GM19238 (cell line): ENCODE measurements around the gene PRR19.
A peak's percentile ranks its signal among the peaks of the same experiment; 100 is the strongest.
"Not testable (repeated sequence)": the region's sequence is repeated elsewhere in the genome, so short reads cannot be mapped to it uniquely, and the experiment has no call there.

ENCODE experiments used
- DNase-seq: peaks from one replicate; pipeline ENCODE4 v3.0.0; 2011; ENCODE audit warnings: low spot score; ENCODE audit not compliant: insufficient read length

Gene PRR19, protein sequence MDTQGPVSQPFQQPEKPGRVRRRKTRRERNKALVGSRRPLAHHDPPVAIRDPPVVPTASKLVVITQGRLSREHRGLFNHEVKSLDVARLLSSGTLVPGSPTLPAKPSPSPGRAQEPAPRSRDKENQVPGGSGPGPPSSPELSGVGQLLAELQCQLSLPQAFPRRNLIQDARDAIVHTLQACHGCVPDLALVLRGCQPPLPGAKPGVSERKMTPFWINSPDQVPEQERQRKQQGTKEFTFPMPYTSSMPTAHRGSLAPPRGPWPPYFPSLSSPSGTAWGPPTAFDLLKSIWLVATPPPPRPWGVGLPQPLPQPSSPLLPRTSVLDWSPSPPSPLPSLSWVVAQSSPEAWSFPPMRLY

DNA sequence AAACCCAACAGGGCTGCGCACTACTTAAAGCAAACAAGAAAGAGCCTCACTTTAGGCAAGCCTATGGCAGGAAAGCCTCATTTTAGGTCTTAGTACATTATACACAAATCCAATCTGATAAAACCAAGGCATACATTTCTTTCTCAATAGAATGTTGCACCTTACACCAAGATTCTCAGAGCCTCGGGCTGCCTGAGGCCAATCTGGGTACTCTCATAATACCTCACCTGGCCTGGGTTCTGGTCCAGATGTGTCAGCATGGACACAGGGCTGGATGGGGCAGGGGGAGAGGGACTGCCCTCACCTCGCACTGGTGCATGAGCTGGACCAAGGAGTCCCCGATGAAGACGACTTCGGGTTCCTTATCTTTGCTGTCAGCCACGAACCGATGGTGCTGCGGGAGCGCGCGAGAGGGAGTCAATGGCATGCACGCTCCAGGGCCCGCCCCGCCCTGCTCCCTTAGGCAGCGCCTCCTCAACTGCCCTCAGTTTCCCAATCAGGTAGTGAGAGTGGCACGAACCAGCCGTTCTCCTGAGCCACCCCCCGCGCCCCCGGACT, at the start of gene PRR19:
PRR19 (plus strand) TSS at position 487 of the 558 bp plus-strand sequence. CDS start 7,453 bp downstream, outside the sequence.
- DNase-seq, result no peak

DNA sequence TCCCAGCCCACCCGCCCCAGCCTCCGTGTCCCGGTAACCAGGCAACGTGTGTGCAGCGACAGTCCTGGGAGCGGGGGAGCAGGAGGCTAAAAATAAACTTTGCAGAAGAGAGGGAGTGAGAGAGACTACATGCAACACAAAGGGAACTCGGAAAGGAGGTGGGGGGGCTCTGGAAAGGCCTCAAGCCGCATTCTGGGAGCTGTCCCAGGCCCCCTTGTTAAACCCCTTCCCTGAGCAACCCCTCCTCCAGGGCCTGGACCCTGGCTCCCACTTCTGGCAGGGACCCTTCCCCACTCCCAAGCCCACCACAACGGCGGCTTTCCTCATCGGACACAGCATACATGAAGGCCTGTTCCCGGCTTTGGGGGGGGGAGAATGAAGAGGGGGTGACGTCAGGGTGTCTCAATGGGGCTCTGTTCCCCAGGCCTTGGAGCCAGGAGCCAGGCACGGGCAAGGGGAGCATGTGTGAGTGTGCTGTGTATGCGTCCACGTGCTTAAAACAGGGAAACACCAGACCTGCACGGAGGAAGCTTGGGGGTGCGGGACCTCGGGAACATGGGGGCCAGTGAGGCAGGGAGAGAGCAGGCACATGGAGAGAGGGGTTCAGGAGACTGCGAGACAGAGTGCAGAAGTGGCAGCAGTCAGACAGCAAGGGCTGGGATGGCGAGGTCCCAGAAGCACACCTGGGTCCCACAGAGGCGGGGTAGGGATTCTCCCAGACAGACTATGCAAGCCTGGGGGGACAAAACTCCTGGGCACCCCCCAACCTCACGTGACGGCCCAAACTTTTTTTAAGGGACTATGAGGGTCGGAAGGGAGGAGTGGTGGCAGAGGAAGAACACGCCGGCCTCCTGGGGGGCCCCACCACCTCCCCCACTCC, 49.3 kb upstream of the PRR19 start:
- no peak for DNase-seq

DNA sequence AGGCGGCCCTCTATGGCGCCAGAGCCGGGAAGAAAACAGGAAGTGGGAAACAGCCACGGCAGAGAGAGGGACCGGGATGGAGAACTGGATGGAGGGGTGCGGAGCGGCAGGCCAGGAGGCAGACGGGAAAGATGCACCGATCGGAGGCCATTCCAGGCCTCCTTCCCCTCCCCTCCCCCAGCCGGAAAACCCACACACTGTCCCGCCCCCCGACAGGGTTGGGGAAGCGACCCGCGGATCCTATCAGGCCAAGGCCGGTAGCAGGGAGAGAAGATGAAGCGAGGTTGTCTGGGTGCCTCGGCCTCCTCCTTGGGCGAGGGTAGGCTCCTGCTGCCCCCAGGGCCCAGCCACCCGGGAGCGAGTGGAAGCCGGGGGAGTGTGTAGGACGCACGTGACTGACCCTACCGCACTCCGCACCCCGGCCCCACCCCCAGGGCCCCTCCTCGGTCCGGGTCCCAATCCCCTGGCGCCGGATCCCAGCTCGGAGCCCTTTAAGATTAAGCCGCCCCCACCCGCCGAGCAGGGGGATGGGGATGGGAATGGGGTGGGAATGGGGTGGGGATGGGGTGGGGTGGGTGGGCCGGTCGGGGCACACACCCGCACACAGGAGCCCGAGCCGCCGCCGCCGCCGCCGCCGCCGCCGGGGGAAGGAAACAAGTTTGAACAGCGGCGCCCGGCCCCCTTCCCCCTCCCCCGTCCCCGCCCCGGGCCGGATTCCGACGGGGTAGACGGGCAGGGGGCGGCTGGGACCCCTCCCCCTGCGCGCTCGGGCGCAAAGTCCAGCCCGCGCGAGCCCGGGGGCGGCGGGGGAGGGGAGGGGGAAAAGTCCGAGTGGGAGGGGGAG, 48.5 kb upstream of the PRR19 start:
- DNase-seq, result peak; percentile 77

DNA sequence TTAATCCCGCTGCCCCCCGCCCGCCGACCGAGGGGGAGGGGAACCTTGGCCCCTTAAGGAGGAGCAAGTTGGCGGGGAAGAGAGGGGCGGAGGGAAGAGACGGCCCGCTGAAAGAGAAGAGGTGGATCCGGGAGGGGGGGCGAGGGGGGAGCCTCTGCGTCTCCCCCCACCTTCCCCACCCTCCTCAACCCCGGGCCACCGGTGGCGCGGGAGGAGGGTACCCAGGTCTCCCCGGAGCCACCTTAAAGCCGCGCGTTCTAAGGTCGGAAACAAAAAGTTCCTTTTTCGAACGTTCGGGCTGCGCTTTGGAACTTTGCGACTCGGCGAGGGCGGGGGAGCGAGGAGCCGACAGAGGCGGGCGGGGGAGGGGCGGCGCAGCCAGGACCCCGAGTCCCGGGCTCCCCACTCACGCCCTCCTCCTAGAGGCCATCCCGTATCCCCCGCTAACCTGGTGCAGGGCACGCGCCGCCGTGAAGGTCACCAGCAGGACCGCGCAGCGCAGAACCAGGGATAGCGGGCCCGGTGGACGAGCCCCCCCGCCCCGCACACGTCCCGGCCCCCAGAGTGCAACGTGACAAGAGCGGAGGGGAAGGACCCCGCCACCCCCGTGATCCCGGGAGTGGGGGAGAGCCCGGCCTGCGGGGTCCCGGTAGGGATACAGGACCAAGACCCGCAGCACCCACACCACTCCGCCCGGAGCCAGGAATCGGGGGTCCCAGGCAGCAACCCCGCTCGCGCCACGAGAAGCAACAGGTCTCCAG, 47.7 kb upstream of the PRR19 start:
- peak; percentile 73 for DNase-seq

DNA sequence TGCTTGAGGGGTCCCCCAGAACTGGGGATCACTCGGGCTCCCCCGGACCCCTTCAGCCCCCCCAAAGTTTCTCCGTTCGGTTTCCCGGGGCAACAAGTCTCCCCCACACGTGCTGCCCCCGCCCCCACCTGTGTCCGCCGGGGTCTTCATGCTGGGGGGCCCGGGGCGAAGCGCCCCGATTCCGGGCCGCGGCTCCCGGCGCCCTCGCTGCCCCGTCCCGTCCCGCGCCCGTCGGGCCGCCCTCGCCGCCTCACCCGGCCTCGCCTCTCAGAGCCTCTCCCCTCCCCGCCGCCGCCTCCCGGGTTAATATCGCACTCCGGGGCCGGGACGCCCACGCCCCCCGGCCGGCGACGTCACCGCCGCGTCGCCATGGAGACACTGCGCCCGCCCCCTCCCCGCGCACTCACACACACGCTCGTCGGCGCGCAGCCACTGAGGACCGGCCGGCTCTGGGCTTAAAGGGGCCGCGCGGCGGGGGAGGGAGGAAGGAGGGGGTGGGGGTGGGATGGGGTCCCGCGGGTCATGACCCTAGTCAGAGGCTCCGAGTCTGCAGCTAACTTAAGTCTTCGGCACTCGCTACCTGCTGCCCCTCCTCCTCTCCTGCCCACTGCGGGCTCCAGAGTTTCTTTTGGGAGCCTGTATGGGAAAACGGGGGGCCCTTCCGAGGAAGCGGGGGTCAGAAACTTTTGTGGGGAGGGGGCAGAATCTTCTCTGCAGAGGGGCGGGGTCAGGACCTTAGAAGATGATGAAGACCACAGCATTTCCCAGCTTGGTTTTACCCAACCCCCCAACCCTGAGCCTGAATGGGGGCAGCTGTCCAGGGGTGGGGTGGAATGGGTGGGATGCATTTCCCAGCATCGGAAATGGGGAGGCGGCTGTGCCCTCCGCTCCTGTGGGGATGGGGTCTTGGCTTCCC, 46.8 kb upstream of the PRR19 start, which contains the start of gene ERF:
ERF (minus strand) TSS at position 279 of the 916 bp plus-strand sequence; CDS start at position 150, 129 bp downstream.
- peak; percentile 97 for DNase-seq

DNA sequence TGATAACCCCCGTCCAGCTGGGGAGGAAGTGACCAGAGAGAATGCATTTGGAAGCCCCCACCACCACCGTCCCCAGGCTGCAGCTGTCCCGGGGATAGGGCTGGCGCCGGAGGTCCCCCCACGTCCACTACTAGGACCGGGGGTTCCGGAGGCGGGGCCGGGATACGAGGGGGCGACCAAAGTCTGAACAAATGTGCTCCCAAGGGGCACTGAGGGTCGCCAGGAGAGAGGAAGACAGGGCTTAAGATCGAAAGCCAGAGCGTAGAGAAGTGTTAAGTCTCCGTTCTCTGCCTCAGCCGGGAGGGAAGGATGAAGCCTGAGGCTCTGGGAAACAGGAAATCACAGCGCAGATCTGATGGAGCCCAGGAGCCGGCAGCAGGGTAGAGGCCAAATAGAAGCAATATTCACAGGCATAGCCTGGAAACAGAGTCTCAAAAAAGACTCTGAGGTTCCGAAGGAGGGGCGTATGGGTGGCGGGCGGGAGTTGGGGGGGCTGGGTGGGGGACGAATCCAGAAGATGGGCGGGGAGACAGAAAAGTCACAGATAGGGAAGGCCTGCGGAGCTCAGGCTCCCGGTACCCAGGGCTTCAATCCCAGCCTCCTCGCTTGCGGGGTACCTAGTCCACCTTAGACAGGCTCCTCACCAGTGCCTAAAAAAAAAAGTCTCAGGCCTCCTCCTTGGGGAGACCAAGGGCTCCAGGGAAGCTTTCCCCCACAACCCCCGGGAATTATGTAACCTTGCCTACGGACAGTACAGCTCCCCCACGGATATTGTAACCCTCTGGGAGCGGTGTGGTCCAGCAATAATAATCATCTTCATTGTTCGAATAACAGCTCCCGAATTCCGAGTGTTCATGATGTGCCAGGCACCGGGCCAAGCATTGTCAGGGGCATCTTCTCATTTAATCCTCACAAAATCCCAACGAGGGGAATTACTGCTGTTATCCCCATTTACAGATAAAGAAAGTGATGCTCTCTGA, 45.9 kb upstream of the PRR19 start:
- no peak for DNase-seq

DNA sequence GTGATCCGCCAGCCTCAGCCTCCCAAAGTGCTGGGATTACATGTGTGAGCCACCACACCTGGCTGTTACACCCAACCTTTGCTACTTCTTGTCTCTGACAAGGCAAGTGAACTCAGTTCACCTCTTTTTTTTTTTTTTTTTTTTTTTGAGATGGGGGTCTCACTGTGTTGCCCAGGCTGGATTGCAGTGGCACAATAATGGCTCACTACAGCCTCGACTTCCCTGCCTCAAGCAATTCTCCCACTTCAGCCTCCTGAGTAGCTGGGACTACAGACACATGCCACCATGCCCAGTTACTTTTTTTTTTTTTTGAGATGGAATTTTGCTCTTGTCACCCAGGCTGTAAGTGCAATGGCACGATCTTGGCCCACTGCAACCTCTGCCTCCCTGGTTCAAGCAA, 44.1 kb upstream of the PRR19 start:
- not testable (repeated sequence) for DNase-seq

DNA sequence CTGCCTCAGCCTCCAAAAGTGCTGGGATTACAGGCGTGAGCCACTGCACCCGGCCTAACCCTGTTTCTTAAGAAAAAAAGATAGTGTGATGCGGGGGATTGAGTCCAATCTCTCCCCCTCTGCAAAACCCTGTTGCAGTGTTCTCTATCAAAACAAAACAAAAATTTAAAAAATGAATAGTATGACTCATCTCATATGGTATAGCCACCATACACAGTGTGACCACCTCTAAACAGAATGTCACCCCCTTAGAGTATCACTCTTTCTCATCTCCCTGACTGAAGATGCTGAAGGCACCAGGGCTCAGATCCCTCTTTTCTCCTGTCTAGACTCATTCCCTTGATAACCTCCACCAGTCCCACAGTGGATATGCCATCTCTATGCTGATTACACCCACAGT, 40.2 kb upstream of the PRR19 start:
- no peak for DNase-seq

DNA sequence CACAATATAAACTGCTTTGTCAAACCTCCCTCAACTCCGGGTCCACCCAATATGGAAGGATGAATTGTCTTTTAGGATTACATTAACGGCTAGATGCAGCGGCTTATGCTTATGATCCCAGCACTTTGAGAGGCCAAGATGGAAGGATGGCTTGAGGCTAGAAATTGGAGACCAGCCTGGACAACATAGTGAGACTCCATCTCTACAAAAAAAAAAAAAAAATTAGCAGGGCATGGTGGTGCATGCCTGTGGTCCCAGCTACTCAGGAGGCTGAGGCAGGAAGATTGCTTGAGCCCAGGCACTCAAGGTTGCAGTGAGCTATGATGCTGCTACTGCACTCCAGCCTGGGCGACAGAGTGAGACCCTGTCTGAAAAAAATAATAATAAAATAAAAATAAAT, 35.8 kb upstream of the PRR19 start:
- not testable (repeated sequence) for DNase-seq

DNA sequence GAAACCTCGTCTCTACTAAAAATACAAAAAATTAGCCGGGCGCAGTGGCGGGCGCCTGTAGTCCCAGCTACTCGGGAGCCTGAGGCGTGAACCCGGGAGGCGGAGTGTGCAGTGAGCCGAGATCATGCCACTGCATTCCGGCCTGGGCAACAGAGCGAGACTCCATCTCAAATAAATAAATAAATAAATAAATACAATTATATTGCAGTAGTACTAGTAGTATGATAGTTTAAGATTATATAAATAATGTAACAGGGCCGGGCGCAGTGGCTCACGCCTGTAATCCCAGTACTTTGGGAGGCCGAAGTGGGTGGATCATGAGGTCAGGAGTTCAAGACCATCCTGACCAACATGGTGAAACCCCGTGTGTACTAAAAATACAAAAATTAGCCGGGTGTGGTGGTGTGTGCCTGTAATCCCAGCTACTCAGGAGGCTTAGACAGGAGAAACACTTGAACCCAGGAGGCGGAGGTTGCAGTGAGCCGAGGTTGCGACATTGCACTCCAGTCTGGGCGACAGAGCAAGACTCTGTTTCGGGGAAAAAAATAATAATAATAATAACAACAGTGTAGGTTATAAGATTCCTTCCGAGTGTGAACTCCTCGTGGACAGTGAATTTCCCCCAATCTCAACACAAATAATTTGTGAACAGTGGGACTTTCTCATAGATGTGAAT, 34.9 kb upstream of the PRR19 start:
- DNase-seq, result not testable (repeated sequence)

DNA sequence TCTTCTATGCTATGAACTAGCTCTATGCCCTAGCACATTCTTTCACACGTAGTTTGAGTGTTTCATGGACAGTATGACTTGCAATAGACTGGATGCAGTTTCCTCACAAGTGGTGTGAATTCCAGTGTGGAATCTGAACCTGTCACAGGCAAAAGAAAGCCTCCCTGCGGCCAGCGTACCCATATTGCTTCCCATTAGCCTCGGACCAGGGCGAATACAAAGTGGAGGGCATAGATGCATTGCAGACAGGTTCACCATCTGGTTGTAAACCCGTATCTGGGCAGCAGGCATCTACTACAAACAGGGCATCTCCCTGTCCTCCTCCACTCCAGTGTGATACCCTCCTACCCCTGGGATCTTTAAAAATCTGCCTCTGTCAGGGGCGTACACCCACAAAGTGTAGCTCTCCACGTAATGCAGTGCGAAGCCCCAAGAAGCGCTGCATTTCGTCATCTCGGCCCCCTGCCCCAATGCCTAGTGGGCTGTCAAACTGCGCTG, 34.2 kb upstream of the PRR19 start:
- DNase-seq, result no peak

DNA sequence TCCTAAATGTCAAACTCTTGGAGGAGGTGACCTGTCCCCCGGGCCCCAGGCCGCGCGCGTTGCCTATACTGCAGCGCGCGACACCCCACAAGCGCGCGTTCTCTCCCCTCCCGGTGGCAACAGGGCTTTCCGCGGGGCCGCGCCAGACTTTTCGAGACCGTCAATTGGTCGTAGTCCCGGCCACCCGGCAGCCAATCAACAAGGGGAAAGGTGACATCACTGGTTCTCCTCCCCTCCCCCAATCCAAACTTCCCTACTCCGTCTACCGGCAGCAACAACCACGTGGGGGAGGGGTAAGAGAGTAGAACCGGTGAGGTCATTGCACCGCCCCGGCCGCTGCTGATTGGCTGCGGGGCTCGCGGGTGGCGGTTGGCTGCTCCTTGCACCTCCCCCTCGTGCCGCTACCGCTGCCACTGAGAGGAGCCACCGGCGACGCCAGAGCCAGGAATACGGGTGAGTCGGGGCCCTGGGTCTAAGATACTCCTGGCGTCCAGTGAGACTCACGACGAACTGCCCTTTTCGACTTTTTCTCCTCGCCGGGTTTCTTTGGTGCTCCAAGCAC, 33.7 kb upstream of the PRR19 start:
- peak; percentile 93 for DNase-seq

DNA sequence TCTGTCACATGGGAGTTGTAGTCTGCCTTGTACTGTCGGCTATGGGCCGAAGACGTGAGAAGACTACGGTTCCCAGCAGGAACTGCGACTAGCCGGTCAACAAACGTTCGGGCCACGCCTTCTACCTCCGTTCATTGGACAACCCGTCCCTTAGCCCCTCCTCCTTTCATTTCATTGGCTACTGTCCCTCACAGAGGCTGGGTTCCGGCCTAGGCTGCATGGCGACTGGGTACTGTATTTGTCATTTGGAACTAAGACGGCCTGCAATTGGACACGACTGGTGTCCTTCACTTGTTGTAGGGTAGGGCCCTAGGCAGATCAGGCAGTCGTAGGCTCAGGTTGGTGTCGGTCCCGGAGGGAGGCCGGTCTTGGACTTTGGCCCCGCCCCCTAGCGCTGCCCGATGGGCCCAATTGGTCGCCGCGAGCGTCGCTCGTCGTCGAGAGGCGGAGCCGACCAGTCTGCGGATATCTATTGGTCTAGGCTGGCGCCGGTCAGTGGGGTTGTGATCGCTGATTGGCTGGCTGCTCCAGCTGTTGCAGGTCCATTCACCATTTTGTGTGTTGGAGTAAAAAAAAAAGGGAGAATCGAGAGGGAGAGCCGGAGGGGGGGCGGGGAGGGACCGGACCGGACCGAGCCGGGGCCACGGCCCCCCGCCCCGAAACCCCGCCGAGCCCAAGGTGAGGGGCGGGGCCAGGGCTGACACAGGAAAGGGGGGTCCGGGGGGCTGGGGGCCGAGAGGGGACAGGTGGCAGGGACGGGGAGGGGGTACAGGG, 33.0 kb upstream of the PRR19 start, which contains the start of gene CIC:
CIC (plus strand) TSS at position 549 of the 774 bp plus-strand sequence. CDS start 2,532 bp downstream, outside the sequence.
- peak; percentile 97 for DNase-seq

DNA sequence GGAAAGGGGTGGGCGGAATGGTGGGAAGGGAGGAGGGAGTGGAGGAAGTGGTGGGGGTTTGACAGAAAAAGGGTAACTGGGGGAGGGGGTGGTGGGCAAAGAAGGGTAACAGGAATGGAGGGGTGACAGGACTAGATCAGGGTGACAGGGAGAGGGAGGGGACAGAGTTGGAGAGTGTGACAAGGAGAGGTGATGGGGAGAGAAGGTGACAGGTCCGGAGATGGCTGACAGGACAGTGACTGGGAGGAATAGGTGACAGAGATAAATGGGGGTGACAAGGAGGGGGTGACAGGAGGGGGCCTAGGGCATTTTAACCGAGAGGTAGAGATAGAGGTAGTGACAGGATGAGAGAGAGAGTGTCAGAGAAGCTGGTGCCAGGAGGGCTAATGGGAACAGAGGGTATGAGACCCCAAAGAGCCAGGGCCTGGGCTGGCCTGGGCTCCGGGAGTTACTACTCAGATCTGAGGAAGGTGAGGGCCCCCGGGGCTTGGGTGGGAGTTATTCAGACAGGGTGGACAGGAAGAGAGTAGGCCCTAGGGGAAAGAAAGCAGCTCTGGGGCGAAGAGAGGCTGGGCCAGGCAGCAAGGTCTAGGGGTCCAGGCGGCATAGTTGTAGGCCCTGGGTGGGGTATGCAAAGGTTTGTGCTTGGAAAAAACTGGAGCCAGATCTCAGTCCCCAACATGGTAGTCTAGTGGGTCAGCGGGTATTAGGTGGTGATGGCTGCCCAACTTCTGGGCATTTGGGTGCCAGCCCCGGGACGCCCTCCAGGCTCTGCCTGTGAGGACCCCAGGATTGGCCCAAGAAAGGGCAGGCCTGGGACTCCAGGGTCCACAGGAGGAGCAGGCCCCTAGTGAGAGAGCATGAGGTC, 32.2 kb upstream of the PRR19 start:
- no peak for DNase-seq
